ENCODE results near the gene KRTAP5-7. TPM values are rescaled to one million over a fixed set of nuclear protein-coding genes. Genes with fewer than 3 reads are reported as not detected.

Gene KRTAP5-7
- polyA plus RNA-seq, 1 of the 3 experiments (the other 2 are of a cell fraction) = 0.07 TPM

GRCh38 chr11:71481101-71481960 is 45.7 kb upstream of the KRTAP5-7 start:
- TF ChIP-seq GATA2 (CRISPR knock-in tag; IDR thresholded peaks at IDR 0.05) (no peak), NFIC (IDR thresholded peaks at IDR 0.05; ENCODE audit: borderline replicate concordance) (no peak), REST (IDR thresholded peaks at IDR 0.05; ENCODE audit: low read depth, low read length) (no peak), TEAD4 (IDR thresholded peaks at IDR 0.05; ENCODE audit: borderline replicate concordance, insufficient read depth) (no peak), FOSL2 (IDR thresholded peaks at IDR 0.05; ENCODE audit: borderline replicate concordance, low read depth) (no peak), POLR2AphosphoS5 (IDR thresholded peaks at IDR 0.05; ENCODE audit: low read depth, low read length) (no peak), SMC3 (IDR thresholded peaks at IDR 0.05; ENCODE audit: low read depth, low read length) (no peak), ELF1 (IDR thresholded peaks at IDR 0.05) (no peak), RAD21 (IDR thresholded peaks at IDR 0.05; ENCODE audit: low read length) (no peak), GABPA (IDR thresholded peaks at IDR 0.05; ENCODE audit: low read depth) (no peak), RCOR1 (IDR thresholded peaks at IDR 0.05; ENCODE audit: low read length) (no peak)

GRCh38 chr11:71482216-71482615 is 44.9 kb upstream of the KRTAP5-7 start:
- WGBS (ENCODE audit: low lambda C conversion rate) = 98% methylated on average over 6 of the region's 18 CpGs
- H3K9ac ChIP-seq = no peak overlapping the region
- no peaks in the 10 kb centered on the region for H3K9me2 ChIP-seq
- H3F3A ChIP-seq (replicated peaks; ENCODE audit: insufficient read depth) = peaks cover 2% of the 10 kb centered on the region
- H3K79me2 ChIP-seq (ENCODE audit: insufficient read depth) = no peaks in the 10 kb centered on the region
- no peaks in the 10 kb centered on the region for H3K4me1 ChIP-seq (ENCODE audit: control insufficient read depth in 1 of 2, insufficient read depth in 2 of 2, low read depth in 1 of 2, low read length in 1 of 2)
- H2AFZ ChIP-seq (ENCODE audit: low read depth) = no peak overlapping the region
- no peak overlapping the region for H3K4me3 ChIP-seq (ENCODE audit: low read depth in 2 of 2, low read length in 1 of 2)
- H3K27me3 ChIP-seq (ENCODE audit: insufficient read depth) = no peaks in the 10 kb centered on the region
- CTCF ChIA-PET = no interaction called here
- no peaks in the 10 kb centered on the region for H3K9me3 ChIP-seq
- H3K27ac ChIP-seq (ENCODE audit: low read depth in 2 of 2, low read length in 1 of 2) = no peak overlapping the region
- no peak for DNase-seq
- no peaks in the 10 kb centered on the region for H4K20me1 ChIP-seq (ENCODE audit: insufficient read depth)
- POLR2A ChIA-PET = no interaction called here
- no peak overlapping the region for H3K4me2 ChIP-seq
- peaks cover 19 to 65% of the 10 kb centered on the region in 2 experiments for H3K36me3 ChIP-seq (replicated peaks in 1 of 2; ENCODE audit: control insufficient read depth in 1 of 2, insufficient read depth in 2 of 2, low read length in 1 of 2)
- no peak for TF ChIP-seq SIN3A (IDR thresholded peaks at IDR 0.05; ENCODE audit: borderline replicate concordance, low read depth, low read length)
- TF ChIP-seq YY1 (IDR thresholded peaks at IDR 0.05; ENCODE audit: low read depth) = no peak
- no peak for TF ChIP-seq FOXJ3 (CRISPR knock-in tag; IDR thresholded peaks at IDR 0.05)
- no peak for TF ChIP-seq NRF1 (IDR thresholded peaks at IDR 0.05; ENCODE audit: low read depth, low read length)
- TF ChIP-seq MEF2A (IDR thresholded peaks at IDR 0.05; ENCODE audit: borderline replicate concordance, low read depth) = no peak
- no peak for TF ChIP-seq USF2 (IDR thresholded peaks at IDR 0.05; ENCODE audit: borderline replicate concordance, low read depth, low read length)
- TF ChIP-seq ELF1 (IDR thresholded peaks at IDR 0.05) = no peak
- TF ChIP-seq RAD21 (IDR thresholded peaks at IDR 0.05; ENCODE audit: low read length) = no peak
- TF ChIP-seq CHD2 (IDR thresholded peaks at IDR 0.05; ENCODE audit: low read length, partially characterized antibody) = no peak
- TF ChIP-seq NFIC (IDR thresholded peaks at IDR 0.05; ENCODE audit: borderline replicate concordance) = no peak
- no peak for TF ChIP-seq TEAD4 (IDR thresholded peaks at IDR 0.05; ENCODE audit: borderline replicate concordance, insufficient read depth)
- TF ChIP-seq POLR2AphosphoS5 (IDR thresholded peaks at IDR 0.05; ENCODE audit: low read depth, low read length) = no peak
- no peak for TF ChIP-seq PBX3 (IDR thresholded peaks at IDR 0.05)
- TF ChIP-seq SMC3 (IDR thresholded peaks at IDR 0.05; ENCODE audit: low read depth, low read length) = no peak
- TF ChIP-seq RCOR1 (IDR thresholded peaks at IDR 0.05; ENCODE audit: low read length) = no peak
- TF ChIP-seq TCF12 (IDR thresholded peaks at IDR 0.05) = no peak

More at GRCh38 chr11:71481101-71481960, 45.7 kb upstream of the KRTAP5-7 start:
- no peak overlapping the region for H3K4me3 ChIP-seq (ENCODE audit: low read depth in 2 of 2, low read length in 1 of 2)
- H3K36me3 ChIP-seq (replicated peaks in 1 of 2; ENCODE audit: control insufficient read depth in 1 of 2, insufficient read depth in 2 of 2, low read length in 1 of 2) = peaks cover 19 to 74% of the 10 kb centered on the region in 2 experiments
- H3K27ac ChIP-seq (ENCODE audit: low read depth in 2 of 2, low read length in 1 of 2) = no peak overlapping the region
- no peaks in the 10 kb centered on the region for H3K27me3 ChIP-seq (ENCODE audit: insufficient read depth)
- CTCF ChIA-PET = interaction anchor here (0.6 kb wide), 1 partner anchor 232 kb away, joined by 3 read pairs; no protein-coding TSS in a partner anchor
- no peak overlapping the region for H3K9ac ChIP-seq
- no peaks in the 10 kb centered on the region for H3K79me2 ChIP-seq (ENCODE audit: insufficient read depth)
- H4K20me1 ChIP-seq (ENCODE audit: insufficient read depth) = no peaks in the 10 kb centered on the region
- no peaks in the 10 kb centered on the region for H3K9me3 ChIP-seq
- POLR2A ChIA-PET = no interaction called here
- H3K4me2 ChIP-seq = no peak overlapping the region
- H2AFZ ChIP-seq (ENCODE audit: low read depth) = no peak overlapping the region
- WGBS (ENCODE audit: low lambda C conversion rate) = 94% methylated on average over 13 of the region's 24 CpGs
- DNase-seq = no peak
- H3F3A ChIP-seq (replicated peaks; ENCODE audit: insufficient read depth) = no peaks in the 10 kb centered on the region
- H3K4me1 ChIP-seq (ENCODE audit: control insufficient read depth in 1 of 2, insufficient read depth in 2 of 2, low read depth in 1 of 2, low read length in 1 of 2) = no peaks in the 10 kb centered on the region
- no peaks in the 10 kb centered on the region for H3K9me2 ChIP-seq

Data from SK-N-SH (cell line).